Ascending aorta (tissue), 2 donors: ENCODE results near the gene IGHMBP2. TPM values are rescaled to one million over a fixed set of nuclear protein-coding genes. Genes with fewer than 3 reads are reported as not detected.

Experiments
- DNase-seq, 2 donors: peaks; one replicate each; pipeline ENCODE4 v3.0.0-alpha.2; 2019; ENCODE audit warnings: low spot score in 2 of 2
- H3K27ac ChIP-seq, 2 donors: fragments of 200-600 bp; sonication (generic); one replicate each; pipeline ENCODE4 v1.5.1; 2016 to 2017; ENCODE audit warnings: mild to moderate bottlenecking in 1 of 2
- H3K27me3 ChIP-seq: fragments of 200-600 bp; sonication (generic); one replicate; pipeline ENCODE4 v1.5.1; 2017
- H3K36me3 ChIP-seq, 2 donors: fragments of 200-600 bp; sonication (generic); one replicate each; pipeline ENCODE4 v1.5.1; 2016
- H3K4me1 ChIP-seq, 2 donors: fragments of 200-600 bp; sonication (generic); one replicate each; pipeline ENCODE4 v1.5.1; 2016 to 2017; ENCODE audit warnings: mild to moderate bottlenecking in 1 of 2
- H3K4me3 ChIP-seq, 2 donors: fragments of 200-600 bp; sonication (generic); one replicate each; pipeline ENCODE4 v1.5.1; 2016 to 2017; ENCODE audit warnings: mild to moderate bottlenecking in 1 of 2
- H3K9me3 ChIP-seq, 2 donors: fragments of 200-600 bp; sonication (generic); one replicate each; pipeline ENCODE4 v1.5.1; 2016
- intact Hi-C: fragments of 100-400 bp; cut with DNase I; formaldehyde crosslinking; loops from one replicate; pipeline ENCODE4 v1.15.1; 2023
- total RNA-seq: library from RNA; depleted of rRNA; stranded (reverse); fragments of >200 nt; gene quantifications from one replicate; pipeline ENCODE4 v1.1.0, GENCODE V29; 2016
- TF ChIP-seq, protein P1 (sequence below), 3 experiments: fragments of 200-600 bp in 2 of 3; fragments of 450-650 bp in 1 of 3; sonication (generic) in 2 of 3; IDR thresholded peaks; one replicate each; pipeline ENCODE4 v1.5.1; 2016 to 2019; ENCODE audit warnings: antibody characterized with exemption in 3 of 3, mild to moderate bottlenecking in 1 of 3, moderate library complexity in 1 of 3

The IGHMBP2 gene
- total RNA-seq, 1 donor from 2014 or later = 52.0 TPM

DNA sequence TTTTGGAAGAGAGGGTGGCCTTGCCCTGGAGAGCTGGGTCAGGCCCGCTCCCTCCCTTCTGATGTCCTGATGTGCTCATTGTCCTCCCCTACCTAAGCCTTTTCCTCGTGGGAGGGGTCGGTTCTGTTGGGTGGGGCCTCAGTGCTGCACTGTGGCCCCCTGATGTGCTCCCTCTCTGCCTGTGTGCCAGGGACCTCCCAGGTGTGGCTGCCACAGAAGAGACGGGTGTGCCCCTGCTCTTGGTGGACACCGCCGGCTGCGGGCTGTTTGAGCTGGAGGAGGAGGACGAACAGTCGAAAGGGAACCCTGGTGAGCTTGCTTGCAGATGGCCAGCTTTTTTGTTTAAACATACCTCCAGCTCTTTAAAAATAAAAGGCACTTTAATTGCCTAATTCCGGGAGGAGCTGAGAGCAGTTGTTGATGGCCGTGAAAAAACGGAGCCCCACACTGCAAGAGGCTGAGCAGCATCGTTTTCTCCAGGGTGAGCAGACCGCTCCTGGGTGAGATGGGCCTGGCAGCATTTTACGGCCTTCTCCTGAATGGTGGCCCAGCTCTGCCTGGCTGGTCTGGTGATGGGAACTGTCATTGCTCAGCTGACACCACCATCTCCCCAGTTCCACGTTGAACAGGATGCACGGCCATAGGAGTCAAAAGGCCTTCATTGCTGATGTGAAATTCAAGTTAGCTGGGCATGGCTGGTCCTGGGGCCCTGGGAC is 30.1 kb downstream of the IGHMBP2 start:
- Histone ChIP-seq H3K27ac (no peak overlapping the region), H3K9me3 (no peaks in the 10 kb centered on the region), H3K27me3 (no peaks in the 10 kb centered on the region), H3K4me1 (peaks cover 0 to under 1% of the 10 kb centered on the region in 2 donors), H3K36me3 (peaks cover 79 to 89% of the 10 kb centered on the region in 2 donors), H3K4me3 (no peak overlapping the region)
- no peak for DNase-seq
- TF ChIP-seq, protein P1, sequence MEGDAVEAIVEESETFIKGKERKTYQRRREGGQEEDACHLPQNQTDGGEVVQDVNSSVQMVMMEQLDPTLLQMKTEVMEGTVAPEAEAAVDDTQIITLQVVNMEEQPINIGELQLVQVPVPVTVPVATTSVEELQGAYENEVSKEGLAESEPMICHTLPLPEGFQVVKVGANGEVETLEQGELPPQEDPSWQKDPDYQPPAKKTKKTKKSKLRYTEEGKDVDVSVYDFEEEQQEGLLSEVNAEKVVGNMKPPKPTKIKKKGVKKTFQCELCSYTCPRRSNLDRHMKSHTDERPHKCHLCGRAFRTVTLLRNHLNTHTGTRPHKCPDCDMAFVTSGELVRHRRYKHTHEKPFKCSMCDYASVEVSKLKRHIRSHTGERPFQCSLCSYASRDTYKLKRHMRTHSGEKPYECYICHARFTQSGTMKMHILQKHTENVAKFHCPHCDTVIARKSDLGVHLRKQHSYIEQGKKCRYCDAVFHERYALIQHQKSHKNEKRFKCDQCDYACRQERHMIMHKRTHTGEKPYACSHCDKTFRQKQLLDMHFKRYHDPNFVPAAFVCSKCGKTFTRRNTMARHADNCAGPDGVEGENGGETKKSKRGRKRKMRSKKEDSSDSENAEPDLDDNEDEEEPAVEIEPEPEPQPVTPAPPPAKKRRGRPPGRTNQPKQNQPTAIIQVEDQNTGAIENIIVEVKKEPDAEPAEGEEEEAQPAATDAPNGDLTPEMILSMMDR (IDR thresholded peaks at IDR 0.05) = no peak
- intact Hi-C loops = no loop called here

DNA sequence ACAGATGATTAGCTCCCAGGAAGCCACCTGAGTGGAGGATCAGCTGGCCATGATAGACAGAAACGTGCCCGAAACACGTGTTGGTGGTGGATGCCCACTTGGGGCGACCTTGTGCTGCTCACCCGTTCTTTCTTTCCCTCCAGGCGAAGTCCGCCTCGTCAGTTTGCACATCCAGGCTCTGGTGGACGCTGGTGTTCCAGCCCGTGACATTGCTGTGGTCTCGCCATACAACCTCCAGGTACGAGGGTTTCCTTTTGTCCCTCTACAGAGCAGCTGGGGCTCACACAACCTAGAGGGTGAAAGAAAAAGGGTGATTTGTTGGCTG is 30.6 kb downstream of the IGHMBP2 start:
- H3K4me3 ChIP-seq = no peak overlapping the region
- intact Hi-C loops = no loop called here
- peaks cover 79 to 89% of the 10 kb centered on the region in 2 donors for H3K36me3 ChIP-seq
- TF ChIP-seq, protein P1 (IDR thresholded peaks at IDR 0.05) = no peak
- H3K9me3 ChIP-seq = no peaks in the 10 kb centered on the region
- no peak overlapping the region for H3K27ac ChIP-seq
- H3K27me3 ChIP-seq = no peaks in the 10 kb centered on the region
- DNase-seq = no peak
- H3K4me1 ChIP-seq = no peaks in the 10 kb centered on the region

- peaks cover 79 to 89% of the 10 kb centered on the region in 2 donors for H3K36me3 ChIP-seq
- no peak overlapping the region for H3K27ac ChIP-seq
- H3K4me3 ChIP-seq = no peak overlapping the region
- H3K27me3 ChIP-seq = no peaks in the 10 kb centered on the region
- DNase-seq = no peak
- H3K4me1 ChIP-seq = no peaks in the 10 kb centered on the region
- TF ChIP-seq, protein P1 (IDR thresholded peaks at IDR 0.05) = no peak
- no peaks in the 10 kb centered on the region for H3K9me3 ChIP-seq
- intact Hi-C loops = no loop called here
Measured at GRCh38 chr11:68934666-68935065, 31.0 kb downstream of the IGHMBP2 start.

- intact Hi-C loops = no loop called here
- no peak for DNase-seq
- H3K4me1 ChIP-seq = no peaks in the 10 kb centered on the region
- no peaks in the 10 kb centered on the region for H3K27me3 ChIP-seq
- H3K9me3 ChIP-seq = no peaks in the 10 kb centered on the region
- TF ChIP-seq, protein P1 (IDR thresholded peaks at IDR 0.05) = no peak
- no peak overlapping the region for H3K27ac ChIP-seq
- peaks cover 75 to 89% of the 10 kb centered on the region in 2 donors for H3K36me3 ChIP-seq
- H3K4me3 ChIP-seq = no peak overlapping the region
Measured at GRCh38 chr11:68935066-68935465, 31.4 kb downstream of the IGHMBP2 start.

GRCh38 chr11:68935516-68936357 is 32.0 kb downstream of the IGHMBP2 start:
- DNase-seq = no peak
- no peaks in the 10 kb centered on the region for H3K4me1 ChIP-seq
- intact Hi-C loops = no loop called here
- TF ChIP-seq, protein P1 (IDR thresholded peaks at IDR 0.05) = no peak
- H3K27ac ChIP-seq = no peak overlapping the region
- no peaks in the 10 kb centered on the region for H3K27me3 ChIP-seq
- peaks cover 69 to 83% of the 10 kb centered on the region in 2 donors for H3K36me3 ChIP-seq
- H3K4me3 ChIP-seq = no peak overlapping the region
- H3K9me3 ChIP-seq = no peaks in the 10 kb centered on the region
